K562 (cell line): Measurements from ENCODE around the gene ZNF200. TPM values are rescaled to one million over a fixed set of nuclear protein-coding genes. Genes with fewer than 3 reads are reported as not detected.

Experiments
- ATF1 ChIP-seq, 2 experiments: fragments of 450-650 bp in 1 of 2; IDR thresholded peaks; 2 replicates each; pipeline ENCODE4 v1.6.1; 2016; ENCODE audit warnings: missing compliant biosample characterization in 1 of 2, missing genetic modification characterization in 1 of 2
- ATF3 ChIP-seq, 2 experiments: fragments of 450-650 bp in 1 of 2; sonication (generic) in 1 of 2; formaldehyde crosslinking in 1 of 2; IDR thresholded peaks in 1 of 2; conservative IDR thresholded peaks in 1 of 2; 2 replicates each; pipeline versions ENCODE4 v1.6.1 to v1.8.1; 2016 to 2023; ENCODE audit warnings: mild to moderate bottlenecking in 2 of 2, moderate library complexity in 2 of 2, inconsistent platforms in 1 of 2, missing genetic modification reagents in 1 of 2
- CREM ChIP-seq: IDR thresholded peaks from 2 replicates; pipeline ENCODE4 v1.6.1; 2014; ENCODE audit warnings: antibody characterized with exemption, low read depth
- HIVEP1 ChIP-seq: fragments of 250-450 bp; sonication (Bioruptor Pico); IDR thresholded peaks from 2 replicates; pipeline ENCODE4 v1.4.0; 2020; ENCODE audit warnings: mild to moderate bottlenecking
- HMGXB4 ChIP-seq: sonication (generic); formaldehyde crosslinking; IDR thresholded peaks from 2 replicates; pipeline ENCODE4 v1.8.1; 2023; ENCODE audit warnings: mild to moderate bottlenecking, missing genetic modification reagents
- HNRNPUL1 ChIP-seq: fragments of 200-400 bp; formaldehyde crosslinking; IDR thresholded peaks from 2 replicates; pipeline ENCODE4 v1.6.1; 2017; ENCODE audit warnings: low read length
- MTA3 ChIP-seq: fragments of 450-650 bp; formaldehyde crosslinking; IDR thresholded peaks from 2 replicates; pipeline ENCODE4 v1.6.1; 2017; ENCODE audit warnings: mild to moderate bottlenecking, borderline replicate concordance
- NONO ChIP-seq, 2 experiments: fragments of 200-400 bp in 1 of 2; fragments of 450-650 bp in 1 of 2; formaldehyde crosslinking in 1 of 2; IDR thresholded peaks; 2 replicates each; pipeline ENCODE4 v1.6.1; 2017; ENCODE audit warnings: low read depth in 2 of 2, mild to moderate bottlenecking in 2 of 2, moderate library complexity in 2 of 2, low read length in 1 of 2
- NR0B1 ChIP-seq: fragments of 450-650 bp; IDR thresholded peaks from one replicate; pipeline ENCODE4 v1.6.1; 2018; ENCODE audit warnings: mild to moderate bottlenecking, moderate library complexity; ENCODE audit not compliant: partially characterized antibody
- OTX1 ChIP-seq: fragments of 450-650 bp; formaldehyde crosslinking; IDR thresholded peaks from 2 replicates; pipeline ENCODE4 v1.4.0; 2022; ENCODE audit warnings: mild to moderate bottlenecking
- POLR2A ChIP-seq: fragments of 450-650 bp; conservative IDR thresholded peaks from 2 replicates; pipeline ENCODE4 v1.6.1; 2016
- POLR2H ChIP-seq: IDR thresholded peaks from 2 replicates; pipeline ENCODE4 v1.6.1; 2016; ENCODE audit warnings: missing genetic modification characterization, low read depth, mild to moderate bottlenecking, control low read depth, missing compliant biosample characterization, moderate library complexity
- SAFB ChIP-seq: fragments of 200-400 bp; formaldehyde crosslinking; IDR thresholded peaks from 2 replicates; pipeline ENCODE4 v1.6.1; 2017; ENCODE audit warnings: low read depth, low read length, borderline replicate concordance
- SUPT5H ChIP-seq: fragments of 450-650 bp; IDR thresholded peaks from 2 replicates; pipeline ENCODE4 v1.6.1; 2016
- TAF1 ChIP-seq: IDR thresholded peaks from 2 replicates; pipeline ENCODE4 v1.6.1; 2011; ENCODE audit warnings: mild to moderate bottlenecking, low read length, moderate library complexity; ENCODE audit not compliant: insufficient read depth, control insufficient read depth, severe bottlenecking; ENCODE audit errors: extremely low read depth
- TBL1XR1 ChIP-seq, 2 experiments: IDR thresholded peaks; 2 replicates each; pipeline ENCODE4 v1.6.1; 2012; ENCODE audit warnings: improper control_type of control experiment in 2 of 2, low read length in 2 of 2, mild to moderate bottlenecking in 1 of 2
- ZC3H11A ChIP-seq: IDR thresholded peaks from 2 replicates; pipeline ENCODE4 v1.6.1; 2012; ENCODE audit warnings: low read depth, low read length, improper control_type of control experiment
- ZKSCAN1 ChIP-seq: fragments of 150-350 bp; IDR thresholded peaks from 2 replicates; pipeline ENCODE4 v1.6.1; 2016; ENCODE audit warnings: low read depth, low read length
- polyA plus RNA-seq, 8 experiments: library from polyadenylated mRNA; depleted of rRNA in 4 of 8; stranded (reverse) in 5 of 8; unstranded in 3 of 8; fragments of >200 nt; fragmentation: Nextera tagmentation in 2 of 8; fragmentation: Illumina TruSeq in 1 of 8; extraction: Ambion mirVana in 2 of 8; extraction: Trizol in 1 of 8; gene quantifications; 2 replicates each; pipeline versions ENCODE4 v1.2.1 to v1.2.3, GENCODE V29; 2011 to 2014; ENCODE audit warnings: inconsistent platforms in 1 of 8, missing spikeins in 1 of 8
- total RNA-seq, 7 experiments: library from RNA; depleted of rRNA in 6 of 7; stranded (reverse); fragments of >200 nt in 6 of 7; fragmentation: Illumina TruSeq in 2 of 7; extraction: Trizol in 2 of 7; gene quantifications; 2 replicates each; pipeline versions ENCODE4 v1.2.1 to v1.2.3, GENCODE V29; 2011 to 2021; ENCODE audit warnings: low replicate concordance in 1 of 7
- TF ChIP-seq, protein P1 (sequence below): fragments of 450-650 bp; IDR thresholded peaks from 2 replicates; pipeline ENCODE4 v1.6.1; 2018; ENCODE audit warnings: mild to moderate bottlenecking, low read depth; ENCODE audit not compliant: partially characterized antibody
- TF ChIP-seq, protein P2 (sequence below): sonication (generic); formaldehyde crosslinking; IDR thresholded peaks from 2 replicates; pipeline ENCODE4 v1.8.1; 2023; ENCODE audit warnings: mild to moderate bottlenecking, missing genetic modification reagents, moderate library complexity

The ZNF200 gene
- total and polyA plus RNA-seq, 9 of the 15 experiments (the other 6 are each of a cell fraction or from before 2014, with no cell fraction given), result 4.8 to 14.5 (median 9.2) TPM

DNA sequence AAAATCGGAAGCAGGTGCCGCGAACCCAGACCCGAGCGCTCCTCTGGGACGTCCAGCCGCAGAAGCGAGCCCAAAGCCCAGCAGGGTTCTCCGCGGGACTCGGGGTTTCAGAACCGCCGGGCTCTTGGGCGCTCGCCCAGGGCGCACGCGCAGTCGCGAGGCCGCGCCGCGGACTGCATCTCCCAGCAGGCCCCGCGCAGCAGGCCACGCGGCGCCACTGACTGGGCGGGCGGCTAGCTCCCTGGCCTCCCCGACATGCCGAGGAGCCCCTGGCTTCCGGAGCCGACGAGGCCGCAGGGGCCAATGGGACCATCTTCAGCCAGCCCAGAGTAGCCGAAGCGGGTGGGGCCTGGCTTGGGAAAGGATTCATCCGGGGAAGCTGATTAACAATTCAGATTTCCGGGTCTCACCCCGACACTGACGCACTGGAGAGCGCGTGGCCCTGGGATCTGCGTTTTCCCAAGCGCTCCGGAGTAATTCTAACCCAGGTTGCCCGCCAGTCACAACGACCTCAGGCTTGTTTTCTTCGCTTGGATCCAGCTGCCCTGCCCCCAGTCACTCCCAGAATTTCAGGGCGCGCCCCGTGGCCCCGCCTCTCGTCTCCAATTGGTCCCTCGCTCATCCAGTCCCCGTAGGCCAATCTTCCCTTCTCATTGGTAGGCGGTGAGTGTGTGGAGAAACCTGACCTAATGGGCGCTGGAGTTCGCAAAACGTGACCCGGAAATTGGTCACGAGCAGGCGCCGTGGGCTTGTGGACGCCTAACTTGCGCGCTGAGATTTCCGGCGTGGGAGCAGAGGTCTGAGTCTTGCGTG, 48.0 kb upstream of the ZNF200 start, which contains the start of gene ZNF263 (continued):
- TF ChIP-seq, protein P1, sequence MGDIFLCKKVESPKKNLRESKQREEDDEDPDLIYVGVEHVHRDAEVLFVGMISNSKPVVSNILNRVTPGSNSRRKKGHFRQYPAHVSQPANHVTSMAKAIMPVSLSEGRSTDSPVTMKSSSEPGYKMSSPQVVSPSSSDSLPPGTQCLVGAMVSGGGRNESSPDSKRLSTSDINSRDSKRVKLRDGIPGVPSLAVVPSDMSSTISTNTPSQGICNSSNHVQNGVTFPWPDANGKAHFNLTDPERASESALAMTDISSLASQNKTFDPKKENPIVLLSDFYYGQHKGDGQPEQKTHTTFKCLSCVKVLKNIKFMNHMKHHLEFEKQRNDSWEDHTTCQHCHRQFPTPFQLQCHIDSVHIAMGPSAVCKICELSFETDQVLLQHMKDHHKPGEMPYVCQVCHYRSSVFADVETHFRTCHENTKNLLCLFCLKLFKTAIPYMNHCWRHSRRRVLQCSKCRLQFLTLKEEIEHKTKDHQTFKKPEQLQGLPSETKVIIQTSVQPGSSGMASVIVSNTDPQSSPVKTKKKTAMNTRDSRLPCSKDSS, result no peak
- TF ChIP-seq TBL1XR1 (IDR thresholded peaks at IDR 0.05; ENCODE audit: low read length in 2 of 2) (peak in 1 of 2 experiments; percentile 92; a peak in 2 of 4 replicates), ZKSCAN1 (peak; percentile 95), POLR2H (peak; percentile 89), MTA3 (peak; percentile 60; the same call in 1 of the 2 replicates), TAF1 (peak; percentile 63), HIVEP1 (CRISPR knock-in tag) (0 out of 2 replicates have a peak, but pooled peaks have one; percentile 50), CREM (peak; percentile 99), HMGXB4 (CRISPR knock-in tag) (peak; percentile 74), HNRNPUL1 (no peak), POLR2A (peak; percentile 91), ATF1 (CRISPR knock-in tag; IDR thresholded peaks at IDR 0.05) (peak; percentile 95), ATF1 (tag; IDR thresholded peaks at IDR 0.05) (peak; percentile 98), ZC3H11A (0 out of 2 replicates have a peak, but pooled peaks have one; percentile 36), OTX1 (CRISPR knock-in tag) (0 out of 2 replicates have a peak, but pooled peaks have one; percentile 6), SAFB (peak; percentile 95), ATF3 (IDR thresholded peaks at IDR 0.05) (no peak), ATF3 (CRISPR knock-in tag; conservative IDR thresholded peaks at IDR 0.05) (peak; percentile 68; the same call in 1 of the 2 replicates), NR0B1 (no peak), NONO (IDR thresholded peaks at IDR 0.05; ENCODE audit: low read depth in 2 of 2, low read length in 1 of 2) (peak in 1 of 2 experiments; percentile 28; a peak in 1 of 4 replicates), SUPT5H (peak; percentile 85)
- TF ChIP-seq, protein P2, sequence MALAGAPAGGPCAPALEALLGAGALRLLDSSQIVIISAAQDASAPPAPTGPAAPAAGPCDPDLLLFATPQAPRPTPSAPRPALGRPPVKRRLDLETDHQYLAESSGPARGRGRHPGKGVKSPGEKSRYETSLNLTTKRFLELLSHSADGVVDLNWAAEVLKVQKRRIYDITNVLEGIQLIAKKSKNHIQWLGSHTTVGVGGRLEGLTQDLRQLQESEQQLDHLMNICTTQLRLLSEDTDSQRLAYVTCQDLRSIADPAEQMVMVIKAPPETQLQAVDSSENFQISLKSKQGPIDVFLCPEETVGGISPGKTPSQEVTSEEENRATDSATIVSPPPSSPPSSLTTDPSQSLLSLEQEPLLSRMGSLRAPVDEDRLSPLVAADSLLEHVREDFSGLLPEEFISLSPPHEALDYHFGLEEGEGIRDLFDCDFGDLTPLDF (CRISPR knock-in tag), result peak; percentile 87
